Neural progenitor cell (in vitro differentiated cells): ENCODE measurements around the gene ATF3.

Source experiments
- EZH2 ChIP-seq: fragments of 200-600 bp; sonication (generic); IDR thresholded peaks from 2 replicates; pipeline ENCODE4 v1.6.1; 2017; ENCODE audit warnings: antibody characterized with exemption, mild to moderate bottlenecking, moderate library complexity
- EZH2phosphoT487 ChIP-seq: fragments of 200-600 bp; sonication (generic); IDR thresholded peaks from 2 replicates; pipeline ENCODE4 v1.6.1; 2017; ENCODE audit warnings: antibody characterized with exemption
- TF ChIP-seq, protein P1 (sequence below): fragments of 200-600 bp; sonication (generic); IDR thresholded peaks from 2 replicates; pipeline ENCODE4 v1.5.1; 2017; ENCODE audit warnings: antibody characterized with exemption, mild to moderate bottlenecking

DNA sequence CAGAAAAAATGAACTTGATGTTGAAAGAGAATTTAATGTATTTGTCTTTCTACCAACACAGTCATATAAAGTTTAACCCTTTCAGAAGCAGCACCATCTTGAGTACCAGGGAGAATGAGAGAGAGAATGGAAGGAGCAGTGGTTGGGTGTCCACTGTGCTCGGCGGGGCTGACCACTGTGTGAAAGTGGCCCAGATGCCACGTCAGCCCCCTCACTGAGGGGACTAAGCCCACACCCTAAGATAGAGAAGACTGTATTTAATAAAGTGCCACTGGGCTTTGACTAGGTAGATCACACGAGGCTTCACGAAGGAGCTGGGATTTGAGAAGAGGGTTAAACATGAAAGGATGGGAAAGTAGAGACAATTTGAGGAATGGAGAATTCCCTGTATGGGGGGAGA, 59.9 kb downstream of the ATF3 start:
- TF ChIP-seq, protein P1, sequence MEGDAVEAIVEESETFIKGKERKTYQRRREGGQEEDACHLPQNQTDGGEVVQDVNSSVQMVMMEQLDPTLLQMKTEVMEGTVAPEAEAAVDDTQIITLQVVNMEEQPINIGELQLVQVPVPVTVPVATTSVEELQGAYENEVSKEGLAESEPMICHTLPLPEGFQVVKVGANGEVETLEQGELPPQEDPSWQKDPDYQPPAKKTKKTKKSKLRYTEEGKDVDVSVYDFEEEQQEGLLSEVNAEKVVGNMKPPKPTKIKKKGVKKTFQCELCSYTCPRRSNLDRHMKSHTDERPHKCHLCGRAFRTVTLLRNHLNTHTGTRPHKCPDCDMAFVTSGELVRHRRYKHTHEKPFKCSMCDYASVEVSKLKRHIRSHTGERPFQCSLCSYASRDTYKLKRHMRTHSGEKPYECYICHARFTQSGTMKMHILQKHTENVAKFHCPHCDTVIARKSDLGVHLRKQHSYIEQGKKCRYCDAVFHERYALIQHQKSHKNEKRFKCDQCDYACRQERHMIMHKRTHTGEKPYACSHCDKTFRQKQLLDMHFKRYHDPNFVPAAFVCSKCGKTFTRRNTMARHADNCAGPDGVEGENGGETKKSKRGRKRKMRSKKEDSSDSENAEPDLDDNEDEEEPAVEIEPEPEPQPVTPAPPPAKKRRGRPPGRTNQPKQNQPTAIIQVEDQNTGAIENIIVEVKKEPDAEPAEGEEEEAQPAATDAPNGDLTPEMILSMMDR: no peak
- TF ChIP-seq EZH2phosphoT487 (no peak), EZH2 (no peak)
